HEK293 (cell line): Measurements from ENCODE around the gene UGT1A1.

ENCODE experiments used
- CTCF ChIA-PET: fragments of 350-600 bp; formaldehyde crosslinking; extraction: SDS; loops from one replicate; lab custom pipeline; 2021; ENCODE audit warnings: antibody characterized with exemption; lab: Yijun Ruan, JAX
- POLR2A ChIA-PET: fragments of 300-600 bp; formaldehyde crosslinking; extraction: SDS; loops from one replicate; lab custom pipeline; 2020; ENCODE audit warnings: antibody characterized with exemption, inconsistent platforms; lab: Yijun Ruan, JAX
- H3K27ac ChIP-seq: fragments of 200-500 bp; sonication (Bioruptor generic); 2 replicates; pipeline ENCODE4 v1.5.1; 2014; ENCODE audit warnings: low read depth, low read length, control low read depth, inconsistent platforms; ENCODE audit errors: extremely low read depth
- H3K36me3 ChIP-seq, 2 experiments: fragments of 200-500 bp in 1 of 2; sonication (Bioruptor generic) in 1 of 2; 1 replicate in 1 of 2; 2 replicates in 1 of 2; pipeline ENCODE4 v1.5.1; 2014 to 2017; ENCODE audit warnings: inconsistent platforms in 2 of 2, low read length in 2 of 2; ENCODE audit not compliant: control insufficient read depth in 2 of 2, insufficient read depth in 1 of 2
- H3K4me1 ChIP-seq: fragments of 200-500 bp; sonication (Bioruptor generic); 2 replicates; pipeline ENCODE4 v1.5.1; 2014; ENCODE audit warnings: mild to moderate bottlenecking, low read length, inconsistent platforms; ENCODE audit not compliant: control insufficient read depth, insufficient read depth
- H3K4me3 ChIP-seq: 2 replicates; pipeline ENCODE4 v1.5.1; 2011; ENCODE audit warnings: low read depth, mild to moderate bottlenecking, control low read depth, low read length, moderate library complexity
- H3K9me3 ChIP-seq: fragments of 200-500 bp; sonication (Bioruptor generic); 2 replicates; pipeline ENCODE4 v1.5.1; 2014; ENCODE audit warnings: low read depth, low read length, inconsistent platforms; ENCODE audit not compliant: control insufficient read depth, insufficient read depth
- CTCF ChIP-seq: fragments of 450-650 bp; formaldehyde crosslinking; IDR thresholded peaks from 2 replicates; pipeline ENCODE4 v1.5.1; 2016; ENCODE audit warnings: missing biosample characterization, missing genetic modification characterization
- IKZF3 ChIP-seq: fragments of 450-650 bp; IDR thresholded peaks from 2 replicates; pipeline ENCODE4 v1.5.0; 2018; ENCODE audit warnings: missing biosample characterization, mild to moderate bottlenecking, missing genetic modification characterization, moderate library complexity
- KLF8 ChIP-seq: fragments of 450-650 bp; formaldehyde crosslinking; IDR thresholded peaks from 2 replicates; pipeline ENCODE4 v1.5.1; 2016; ENCODE audit warnings: missing biosample characterization, missing genetic modification characterization
- MEIS1 ChIP-seq: sonication (generic); formaldehyde crosslinking; IDR thresholded peaks from 2 replicates; pipeline ENCODE4 v1.8.1; 2022; ENCODE audit warnings: missing genetic modification reagents, mild to moderate bottlenecking, borderline replicate concordance
- OVOL3 ChIP-seq: fragments of 450-650 bp; formaldehyde crosslinking; IDR thresholded peaks from 2 replicates; pipeline ENCODE4 v1.5.1; 2016; ENCODE audit warnings: missing biosample characterization, missing genetic modification characterization
- SALL2 ChIP-seq: fragments of 450-650 bp; formaldehyde crosslinking; IDR thresholded peaks from 2 replicates; pipeline ENCODE4 v1.5.0; 2017; ENCODE audit warnings: missing biosample characterization, mild to moderate bottlenecking, missing genetic modification characterization, borderline replicate concordance
- SCRT2 ChIP-seq: fragments of 450-650 bp; formaldehyde crosslinking; IDR thresholded peaks from 2 replicates; pipeline ENCODE4 v1.5.1; 2016; ENCODE audit warnings: missing biosample characterization, missing genetic modification characterization
- ZNF10 ChIP-seq: fragments of 450-650 bp; formaldehyde crosslinking; IDR thresholded peaks from 2 replicates; pipeline ENCODE4 v1.5.1; 2017; ENCODE audit warnings: missing biosample characterization, missing genetic modification characterization
- ZNF132 ChIP-seq: fragments of 450-650 bp; formaldehyde crosslinking; IDR thresholded peaks from 2 replicates; pipeline ENCODE4 v1.5.1; 2017; ENCODE audit warnings: missing biosample characterization, missing genetic modification characterization, borderline replicate concordance
- ZNF157 ChIP-seq: fragments of 450-650 bp; formaldehyde crosslinking; IDR thresholded peaks from 2 replicates; pipeline ENCODE4 v1.5.1; 2016; ENCODE audit warnings: missing biosample characterization, missing genetic modification characterization
- ZNF16 ChIP-seq: fragments of 450-650 bp; formaldehyde crosslinking; IDR thresholded peaks from 2 replicates; pipeline ENCODE4 v1.5.1; 2016; ENCODE audit warnings: low read depth, missing biosample characterization, missing genetic modification characterization
- ZNF169 ChIP-seq: fragments of 450-650 bp; formaldehyde crosslinking; IDR thresholded peaks from 2 replicates; pipeline ENCODE4 v1.5.1; 2016; ENCODE audit warnings: missing biosample characterization, missing genetic modification characterization
- ZNF174 ChIP-seq: fragments of 450-650 bp; formaldehyde crosslinking; IDR thresholded peaks from 2 replicates; pipeline ENCODE4 v1.5.0; 2017; ENCODE audit warnings: missing biosample characterization, mild to moderate bottlenecking, missing genetic modification characterization
- ZNF175 ChIP-seq: fragments of 450-650 bp; formaldehyde crosslinking; IDR thresholded peaks from 2 replicates; pipeline ENCODE4 v1.5.1; 2016; ENCODE audit warnings: missing biosample characterization, missing genetic modification characterization
- ZNF23 ChIP-seq: fragments of 450-650 bp; formaldehyde crosslinking; IDR thresholded peaks from 2 replicates; pipeline ENCODE4 v1.5.1; 2016; ENCODE audit warnings: missing biosample characterization, missing genetic modification characterization, borderline replicate concordance
- ZNF292 ChIP-seq: fragments of 450-650 bp; formaldehyde crosslinking; IDR thresholded peaks from 2 replicates; pipeline ENCODE4 v1.5.1; 2016; ENCODE audit warnings: low read depth, missing biosample characterization, missing genetic modification characterization, borderline replicate concordance
- ZNF341 ChIP-seq: fragments of 450-650 bp; formaldehyde crosslinking; IDR thresholded peaks from 2 replicates; pipeline ENCODE4; 2016; ENCODE audit warnings: low read depth, missing biosample characterization, missing genetic modification characterization
- ZNF549 ChIP-seq: fragments of 450-650 bp; IDR thresholded peaks from 2 replicates; pipeline ENCODE4 v1.5.1; 2018; ENCODE audit warnings: missing biosample characterization, missing genetic modification characterization, mild to moderate bottlenecking, inconsistent platforms, moderate library complexity
- ZNF610 ChIP-seq: fragments of 450-650 bp; formaldehyde crosslinking; IDR thresholded peaks from 2 replicates; pipeline ENCODE4 v1.5.1; 2016; ENCODE audit warnings: missing biosample characterization, missing genetic modification characterization, borderline replicate concordance
- ZNF629 ChIP-seq: fragments of 450-650 bp; formaldehyde crosslinking; IDR thresholded peaks from 2 replicates; pipeline ENCODE4 v1.5.1; 2017; ENCODE audit warnings: missing biosample characterization, missing genetic modification characterization
- ZNF645 ChIP-seq: fragments of 450-650 bp; formaldehyde crosslinking; IDR thresholded peaks from 2 replicates; pipeline ENCODE4; 2016; ENCODE audit warnings: missing biosample characterization, missing genetic modification characterization
- ZNF76 ChIP-seq: fragments of 450-650 bp; formaldehyde crosslinking; IDR thresholded peaks from 2 replicates; pipeline ENCODE4; 2016; ENCODE audit warnings: low read depth, missing biosample characterization, missing genetic modification characterization, borderline replicate concordance
- ZNF768 ChIP-seq: fragments of 450-650 bp; formaldehyde crosslinking; IDR thresholded peaks from 2 replicates; pipeline ENCODE4 v1.5.1; 2018; ENCODE audit warnings: missing biosample characterization, mild to moderate bottlenecking, missing genetic modification characterization
- ZNF791 ChIP-seq: fragments of 450-650 bp; formaldehyde crosslinking; IDR thresholded peaks from 2 replicates; pipeline ENCODE4 v1.5.1; 2016; ENCODE audit warnings: missing biosample characterization, missing genetic modification characterization
- ZNF792 ChIP-seq: fragments of 450-650 bp; formaldehyde crosslinking; IDR thresholded peaks from 2 replicates; pipeline ENCODE4 v1.5.1; 2016; ENCODE audit warnings: missing biosample characterization, missing genetic modification characterization
- TF ChIP-seq, protein P1 (sequence below): fragments of 450-650 bp; formaldehyde crosslinking; IDR thresholded peaks from 2 replicates; pipeline ENCODE4 v1.5.0; 2017; ENCODE audit warnings: missing biosample characterization, missing genetic modification characterization, borderline replicate concordance
- TF ChIP-seq, protein P2 (sequence below): fragments of 450-650 bp; formaldehyde crosslinking; IDR thresholded peaks from 2 replicates; pipeline ENCODE4 v1.5.1; 2017; ENCODE audit warnings: missing biosample characterization, missing genetic modification characterization
- TF ChIP-seq, protein P3 (sequence below): fragments of 450-650 bp; formaldehyde crosslinking; IDR thresholded peaks from 2 replicates; pipeline ENCODE4 v1.5.1; 2016; ENCODE audit warnings: missing biosample characterization, missing genetic modification characterization

The UGT1A1 gene

GRCh38 chr2:233792720-233793119, 32.6 kb downstream of the UGT1A1 start:
- H3K9me3 ChIP-seq: no peaks in the 10 kb centered on the region
- POLR2A ChIA-PET: no interaction called here
- no peak overlapping the region for H3K4me3 ChIP-seq
- H3K36me3 ChIP-seq: no peaks in the 10 kb centered on the region
- no peak overlapping the region for H3K27ac ChIP-seq
- no peaks in the 10 kb centered on the region for H3K4me1 ChIP-seq
- CTCF ChIA-PET: interaction anchor here (1.0 kb wide), 1 partner anchor 65 kb away, joined by 3 read pairs; no protein-coding TSS in a partner anchor
- no peak for TF ChIP-seq SCRT2
- no peak for TF ChIP-seq IKZF3 (tag by site-specific recombination)
- TF ChIP-seq SALL2 (tag by site-specific recombination): no peak
- no peak for TF ChIP-seq ZNF132
- no peak for TF ChIP-seq ZNF174 (tag by site-specific recombination)
- no peak for TF ChIP-seq ZNF175 (tag by site-specific recombination)
- no peak for TF ChIP-seq ZNF768 (tag by site-specific recombination)
- TF ChIP-seq MEIS1: no peak
- TF ChIP-seq ZNF792: no peak
- no peak for TF ChIP-seq ZNF23 (tag by site-specific recombination)
- TF ChIP-seq ZNF610: no peak
- TF ChIP-seq, protein P1, sequence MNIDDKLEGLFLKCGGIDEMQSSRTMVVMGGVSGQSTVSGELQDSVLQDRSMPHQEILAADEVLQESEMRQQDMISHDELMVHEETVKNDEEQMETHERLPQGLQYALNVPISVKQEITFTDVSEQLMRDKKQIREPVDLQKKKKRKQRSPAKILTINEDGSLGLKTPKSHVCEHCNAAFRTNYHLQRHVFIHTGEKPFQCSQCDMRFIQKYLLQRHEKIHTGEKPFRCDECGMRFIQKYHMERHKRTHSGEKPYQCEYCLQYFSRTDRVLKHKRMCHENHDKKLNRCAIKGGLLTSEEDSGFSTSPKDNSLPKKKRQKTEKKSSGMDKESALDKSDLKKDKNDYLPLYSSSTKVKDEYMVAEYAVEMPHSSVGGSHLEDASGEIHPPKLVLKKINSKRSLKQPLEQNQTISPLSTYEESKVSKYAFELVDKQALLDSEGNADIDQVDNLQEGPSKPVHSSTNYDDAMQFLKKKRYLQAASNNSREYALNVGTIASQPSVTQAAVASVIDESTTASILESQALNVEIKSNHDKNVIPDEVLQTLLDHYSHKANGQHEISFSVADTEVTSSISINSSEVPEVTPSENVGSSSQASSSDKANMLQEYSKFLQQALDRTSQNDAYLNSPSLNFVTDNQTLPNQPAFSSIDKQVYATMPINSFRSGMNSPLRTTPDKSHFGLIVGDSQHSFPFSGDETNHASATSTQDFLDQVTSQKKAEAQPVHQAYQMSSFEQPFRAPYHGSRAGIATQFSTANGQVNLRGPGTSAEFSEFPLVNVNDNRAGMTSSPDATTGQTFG (tag by site-specific recombination): no peak
- TF ChIP-seq ZNF791 (tag by site-specific recombination): no peak
- TF ChIP-seq ZNF645 (tag by site-specific recombination): no peak
- TF ChIP-seq ZNF76 (tag by site-specific recombination): no peak
- no peak for TF ChIP-seq ZNF549 (tag by site-specific recombination)
- TF ChIP-seq ZNF341 (tag by site-specific recombination): no peak
- no peak for TF ChIP-seq KLF8 (tag by site-specific recombination)
- no peak for TF ChIP-seq CTCF (tag by site-specific recombination)

DNA sequence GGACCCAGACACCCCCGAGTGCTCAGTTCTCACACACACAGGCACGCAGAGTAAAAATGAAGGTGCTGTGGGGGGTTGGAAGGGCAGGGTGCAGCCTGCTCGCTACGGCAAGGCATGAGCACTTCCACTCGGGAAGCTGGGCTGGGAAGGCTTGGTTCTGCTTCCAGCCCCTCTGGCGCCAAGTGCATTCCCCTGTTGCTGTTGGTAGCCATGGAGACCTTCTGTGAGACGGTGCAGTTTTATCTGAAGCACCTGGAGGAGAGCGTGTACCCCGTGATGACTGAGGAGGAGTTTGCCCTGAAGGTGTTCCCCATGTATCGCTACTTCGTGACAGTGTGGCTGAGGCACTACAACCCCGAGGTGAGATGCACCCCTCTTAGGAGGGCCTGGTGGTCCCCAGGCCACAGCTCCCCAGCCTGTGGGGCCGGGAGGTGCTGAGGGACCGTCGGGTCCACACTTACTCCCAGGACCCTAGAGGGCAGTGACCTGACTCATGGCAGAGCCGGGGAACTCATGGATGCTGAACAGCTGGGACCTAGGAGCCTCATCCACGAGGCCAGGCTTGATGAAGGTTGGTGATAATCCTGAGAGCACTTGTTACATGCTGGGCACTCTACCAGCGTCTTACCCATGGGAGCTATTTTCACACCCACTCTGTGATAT, 33.5 kb downstream of the UGT1A1 start:
- CTCF ChIA-PET: interaction anchor here (1.0 kb wide), 1 partner anchor 64 kb away, joined by 3 read pairs; no protein-coding TSS in a partner anchor
- POLR2A ChIA-PET: no interaction called here
- Histone ChIP-seq H3K27ac (no peak overlapping the region), H3K4me1 (no peaks in the 10 kb centered on the region), H3K36me3 (no peaks in the 10 kb centered on the region), H3K9me3 (no peaks in the 10 kb centered on the region), H3K4me3 (no peak overlapping the region)
- TF ChIP-seq ZNF629 (no peak), ZNF157 (no peak), ZNF16 (tag by site-specific recombination) (no peak), OVOL3 (tag by site-specific recombination) (no peak), ZNF169 (tag by site-specific recombination) (no peak), ZNF10 (tag by site-specific recombination) (no peak), ZNF292 (tag by site-specific recombination) (no peak)
- TF ChIP-seq, protein P2, sequence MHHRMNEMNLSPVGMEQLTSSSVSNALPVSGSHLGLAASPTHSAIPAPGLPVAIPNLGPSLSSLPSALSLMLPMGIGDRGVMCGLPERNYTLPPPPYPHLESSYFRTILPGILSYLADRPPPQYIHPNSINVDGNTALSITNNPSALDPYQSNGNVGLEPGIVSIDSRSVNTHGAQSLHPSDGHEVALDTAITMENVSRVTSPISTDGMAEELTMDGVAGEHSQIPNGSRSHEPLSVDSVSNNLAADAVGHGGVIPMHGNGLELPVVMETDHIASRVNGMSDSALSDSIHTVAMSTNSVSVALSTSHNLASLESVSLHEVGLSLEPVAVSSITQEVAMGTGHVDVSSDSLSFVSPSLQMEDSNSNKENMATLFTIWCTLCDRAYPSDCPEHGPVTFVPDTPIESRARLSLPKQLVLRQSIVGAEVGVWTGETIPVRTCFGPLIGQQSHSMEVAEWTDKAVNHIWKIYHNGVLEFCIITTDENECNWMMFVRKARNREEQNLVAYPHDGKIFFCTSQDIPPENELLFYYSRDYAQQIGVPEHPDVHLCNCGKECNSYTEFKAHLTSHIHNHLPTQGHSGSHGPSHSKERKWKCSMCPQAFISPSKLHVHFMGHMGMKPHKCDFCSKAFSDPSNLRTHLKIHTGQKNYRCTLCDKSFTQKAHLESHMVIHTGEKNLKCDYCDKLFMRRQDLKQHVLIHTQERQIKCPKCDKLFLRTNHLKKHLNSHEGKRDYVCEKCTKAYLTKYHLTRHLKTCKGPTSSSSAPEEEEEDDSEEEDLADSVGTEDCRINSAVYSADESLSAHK (tag by site-specific recombination): no peak
- TF ChIP-seq, protein P3, sequence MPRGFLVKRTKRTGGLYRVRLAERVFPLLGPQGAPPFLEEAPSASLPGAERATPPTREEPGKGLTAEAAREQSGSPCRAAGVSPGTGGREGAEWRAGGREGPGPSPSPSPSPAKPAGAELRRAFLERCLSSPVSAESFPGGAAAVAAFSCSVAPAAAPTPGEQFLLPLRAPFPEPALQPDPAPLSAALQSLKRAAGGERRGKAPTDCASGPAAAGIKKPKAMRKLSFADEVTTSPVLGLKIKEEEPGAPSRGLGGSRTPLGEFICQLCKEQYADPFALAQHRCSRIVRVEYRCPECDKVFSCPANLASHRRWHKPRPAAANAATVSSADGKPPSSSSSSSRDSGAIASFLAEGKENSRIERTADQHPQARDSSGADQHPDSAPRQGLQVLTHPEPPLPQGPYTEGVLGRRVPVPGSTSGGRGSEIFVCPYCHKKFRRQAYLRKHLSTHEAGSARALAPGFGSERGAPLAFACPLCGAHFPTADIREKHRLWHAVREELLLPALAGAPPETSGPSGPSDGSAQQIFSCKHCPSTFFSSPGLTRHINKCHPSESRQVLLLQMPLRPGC (tag by site-specific recombination): no peak
